IMR-90 (cell line): ENCODE results near the gene CTRB2. TPM values are rescaled to one million over a fixed set of nuclear protein-coding genes. Genes with fewer than 3 reads are reported as not detected.
"Not testable (repeated sequence)": the region's sequence is repeated elsewhere in the genome, so short reads cannot be mapped to it uniquely, and the experiment has no call there.

Experiments
- ATAC-seq: fragments of 200-7000 bp; cut with Tn5 transposase; 2 replicates; pipeline ENCODE4 v1.9.1; 2020; ENCODE audit warnings: low read depth, mild to moderate bottlenecking, moderate library complexity
- BruUV-seq: library from RNA; stranded (reverse); fragments of 400-500 nt; replicated peaks from 2 replicates; lab custom pipeline; 2021; lab: Mats Ljungman, UMichigan
- CTCF ChIA-PET: fragments of 300-600 bp; formaldehyde crosslinking; extraction: SDS; loops from one replicate; lab custom pipeline; 2021; ENCODE audit warnings: antibody characterized with exemption; lab: Yijun Ruan, JAX
- POLR2A ChIA-PET: fragments of 300-600 bp; sonication (Branson Sonifier 250); formaldehyde crosslinking; loops from one replicate; lab custom pipeline; 2022; ENCODE audit warnings: antibody characterized with exemption; ENCODE audit not compliant: unreplicated experiment; lab: Charles Lee
- DNase-seq: peaks from one replicate; pipeline ENCODE4 v3.0.0; 2013
- H2AFZ ChIP-seq: replicated peaks from 2 replicates; pipeline ENCODE3; 2013; ENCODE audit warnings: low read length, mild to moderate bottlenecking; ENCODE audit not compliant: poor library complexity
- H2AK5ac ChIP-seq: 2 replicates; pipeline ENCODE4 v1.6.1; 2013; ENCODE audit warnings: low read depth, low read length, inconsistent platforms
- H2AK9ac ChIP-seq: replicated peaks from 2 replicates; pipeline ENCODE3; 2013; ENCODE audit warnings: mild to moderate bottlenecking, low read depth, low read length, moderate library complexity; ENCODE audit not compliant: poor library complexity
- H2BK120ac ChIP-seq: 2 replicates; pipeline ENCODE4 v1.6.1; 2013; ENCODE audit warnings: low read depth, low read length, inconsistent platforms
- H2BK15ac ChIP-seq: 3 replicates; pipeline ENCODE4 v1.6.1; 2013; ENCODE audit warnings: low read depth, low read length, inconsistent platforms
- H2BK20ac ChIP-seq: 2 replicates; pipeline ENCODE4 v1.6.1; 2013; ENCODE audit warnings: low read depth, mild to moderate bottlenecking, inconsistent platforms, low read length, moderate library complexity
- H2BK5ac ChIP-seq: 2 replicates; pipeline ENCODE4 v1.6.1; 2013; ENCODE audit warnings: mild to moderate bottlenecking, low read depth, low read length, inconsistent platforms; ENCODE audit not compliant: poor library complexity, severe bottlenecking
- H3K14ac ChIP-seq: replicated peaks from 2 replicates; pipeline ENCODE4 v1.6.1; 2013; ENCODE audit warnings: low read depth, low read length, inconsistent platforms
- H3K18ac ChIP-seq: 2 replicates; pipeline ENCODE4 v1.6.1; 2013; ENCODE audit warnings: low read depth, low read length, control low read depth
- H3K23ac ChIP-seq: 2 replicates; pipeline ENCODE4 v1.6.1; 2013; ENCODE audit warnings: low read depth, low read length, inconsistent platforms
- H3K27ac ChIP-seq: 2 replicates; pipeline ENCODE4 v1.5.1; 2013; ENCODE audit warnings: mild to moderate bottlenecking, control low read depth, low read length; ENCODE audit not compliant: insufficient read depth
- H3K27me3 ChIP-seq: 2 replicates; pipeline ENCODE4 v1.6.1; 2013; ENCODE audit warnings: low read length; ENCODE audit not compliant: control insufficient read depth, insufficient read depth
- H3K36me3 ChIP-seq: 2 replicates; pipeline ENCODE4 v1.6.1; 2013; ENCODE audit warnings: low read length, mixed read lengths; ENCODE audit not compliant: control insufficient read depth, insufficient read depth
- H3K4ac ChIP-seq: 2 replicates; pipeline ENCODE4 v1.6.1; 2013; ENCODE audit warnings: low read depth, low read length, inconsistent platforms
- H3K4me1 ChIP-seq: 2 replicates; pipeline ENCODE4 v1.6.1; 2013; ENCODE audit warnings: low read length, mixed read lengths; ENCODE audit not compliant: control insufficient read depth, insufficient read depth
- H3K4me2 ChIP-seq: 2 replicates; pipeline ENCODE4 v1.6.1; 2013; ENCODE audit warnings: low read depth, mild to moderate bottlenecking, control low read depth, low read length, moderate library complexity
- H3K4me3 ChIP-seq: 2 replicates; pipeline ENCODE4 v1.5.1; 2013; ENCODE audit warnings: low read depth, mild to moderate bottlenecking, control low read depth, low read length, moderate library complexity; ENCODE audit not compliant: insufficient read depth
- H3K56ac ChIP-seq: 2 replicates; pipeline ENCODE4 v1.6.1; 2013; ENCODE audit warnings: low read length, inconsistent platforms; ENCODE audit not compliant: insufficient read depth; ENCODE audit errors: extremely low read depth
- H3K79me1 ChIP-seq, 2 experiments: 2 replicates each; pipeline ENCODE4 v1.6.1; 2013; ENCODE audit warnings: low read length in 2 of 2, inconsistent platforms in 1 of 2, low read depth in 1 of 2
- H3K9ac ChIP-seq: 2 replicates; pipeline ENCODE4 v1.6.1; 2013; ENCODE audit warnings: low read depth, low read length, control low read depth
- H3K9me1 ChIP-seq: 2 replicates; pipeline ENCODE4 v1.6.1; 2013; ENCODE audit warnings: low read length, inconsistent platforms; ENCODE audit not compliant: insufficient read depth
- H3K9me3 ChIP-seq: 2 replicates; pipeline ENCODE4 v1.6.1; 2013; ENCODE audit warnings: low read length; ENCODE audit not compliant: control insufficient read depth, insufficient read depth
- H4K20me1 ChIP-seq: 2 replicates; pipeline ENCODE4 v1.6.1; 2013; ENCODE audit warnings: low read length, inconsistent platforms; ENCODE audit not compliant: insufficient read depth
- H4K5ac ChIP-seq: 2 replicates; pipeline ENCODE4 v1.6.1; 2013; ENCODE audit warnings: mild to moderate bottlenecking, low read depth, low read length, control low read depth
- H4K8ac ChIP-seq, 2 experiments: 2 replicates each; pipeline ENCODE4 v1.6.1; 2013; ENCODE audit warnings: low read depth in 2 of 2, low read length in 2 of 2, control low read depth in 1 of 2, inconsistent platforms in 1 of 2
- H4K91ac ChIP-seq: 2 replicates; pipeline ENCODE4 v1.6.1; 2013; ENCODE audit warnings: low read depth, low read length, inconsistent platforms; ENCODE audit not compliant: insufficient read depth
- MAFK ChIP-seq: IDR thresholded peaks from 2 replicates; pipeline ENCODE4 v1.6.1; 2012; ENCODE audit warnings: low read depth, low read length, improper control_type of control experiment
- MAZ ChIP-seq: IDR thresholded peaks from 2 replicates; pipeline ENCODE4 v1.6.1; 2012; ENCODE audit warnings: low read depth, mild to moderate bottlenecking, low read length, improper control_type of control experiment, moderate library complexity, borderline replicate concordance
- MXI1 ChIP-seq: IDR thresholded peaks from 2 replicates; pipeline ENCODE4 v1.6.1; 2012; ENCODE audit warnings: low read depth, mild to moderate bottlenecking, low read length, moderate library complexity, borderline replicate concordance
- RAD21 ChIP-seq: IDR thresholded peaks from 2 replicates; pipeline ENCODE4 v1.6.1; 2012; ENCODE audit warnings: low read length, improper control_type of control experiment
- WGBS, 2 experiments: methylation state at CpG; one replicate each; pipeline versions ENCODE4 v1.1.5 to v1.1.7; 2013; ENCODE audit warnings: missing lambda C conversion rate in 2 of 2; ENCODE audit not compliant: insufficient read length in 1 of 2; ENCODE audit errors: extremely low coverage in 2 of 2; 5-methylcytosine and 5-hydroxymethylcytosine counted together
- dilution Hi-C: fragments of 300-500 bp; cut with HindIII; formaldehyde crosslinking; loops from one replicate; pipeline ENCODE4 v1.14.3; 2018; ENCODE audit warnings: low sequenced_read_pairs; ENCODE audit not compliant: unreplicated experiment
- in situ Hi-C: fragments of 300-500 bp; cut with MboI; formaldehyde crosslinking; loops from 3 replicates; pipeline ENCODE4 v1.14.3; 2019; ENCODE audit warnings: low sequenced_read_pairs, inconsistent platforms, mixed read lengths
- intact Hi-C: fragments of 100-400 bp; cut with micrococcal nuclease; formaldehyde crosslinking; loops from 2 replicates; pipeline ENCODE4 v1.10.0; 2022
- polyA plus RNA-seq, 3 experiments: library from polyadenylated mRNA; depleted of rRNA; stranded (reverse); fragments of >200 nt; gene quantifications; 2 replicates each; pipeline ENCODE4 v1.2.3, GENCODE V29; 2012; ENCODE audit warnings: low replicate concordance in 1 of 3
- total RNA-seq: library from RNA; depleted of rRNA; stranded (reverse); fragments of >200 nt; gene quantifications from 2 replicates; pipeline ENCODE4 v1.2.3, GENCODE V29; 2012
- TF ChIP-seq, protein P1 (sequence below): fragments of 150-350 bp; IDR thresholded peaks from 2 replicates; pipeline ENCODE4 v1.6.1; 2016; ENCODE audit warnings: low read depth, mild to moderate bottlenecking, low read length, moderate library complexity, borderline replicate concordance

Gene CTRB2
- total and polyA plus RNA-seq, 2 of the 4 experiments (the other 2 are of a cell fraction): not detected

DNA sequence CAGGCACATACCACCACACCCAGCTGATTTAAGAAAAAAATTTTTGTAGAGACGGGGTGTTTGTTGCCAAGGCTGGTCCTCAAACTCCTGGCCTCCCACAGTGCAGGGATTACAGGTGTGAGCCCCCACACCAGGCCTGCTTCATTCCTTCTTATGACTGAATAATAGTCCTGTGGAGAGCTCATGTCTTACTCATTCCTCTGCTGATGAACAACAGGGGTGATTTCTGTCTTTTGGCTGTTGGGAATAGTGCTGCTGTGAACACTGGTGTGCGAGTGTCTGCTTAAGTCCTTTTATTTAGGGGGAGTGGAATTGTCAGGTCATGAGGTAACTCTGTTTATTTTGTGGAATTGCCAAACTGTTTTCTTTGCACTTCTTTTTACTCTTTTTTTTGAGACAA is 9.2 kb upstream of the CTRB2 start:
- Histone ChIP-seq H3K9me1 (no peaks in the 10 kb centered on the region), H2BK15ac (no peak overlapping the region), H3K9me3 (no peaks in the 10 kb centered on the region), H2BK120ac (no peak overlapping the region), H3K4me2 (no peak overlapping the region), H3K14ac (no peak overlapping the region), H4K5ac (no peak overlapping the region), H3K4me3 (no peak overlapping the region), H2AK9ac (no peak overlapping the region), H3K9ac (no peak overlapping the region), H3K79me1 (no peaks in the 10 kb centered on the region), H2AFZ (no peak overlapping the region), H3K56ac (no peak overlapping the region), H3K4ac (no peak overlapping the region), H4K20me1 (no peaks in the 10 kb centered on the region), H2AK5ac (no peak overlapping the region), H4K91ac (no peak overlapping the region), H2BK20ac (no peak overlapping the region), H3K27ac (no peak overlapping the region), H3K18ac (no peak overlapping the region), H3K36me3 (no peaks in the 10 kb centered on the region), H3K4me1 (no peaks in the 10 kb centered on the region), H3K23ac (no peak overlapping the region), H4K8ac (no peak overlapping the region), H3K27me3 (0 out of 2 replicates have a peak, but pooled peaks cover 5% of the 10 kb centered on the region), H2BK5ac (no peak overlapping the region)
- in situ Hi-C loops (loop anchor here (25.0 kb wide), 2 partner anchors 371 to 546 kb away; no protein-coding TSS in a partner anchor), dilution Hi-C loops (no loop called here), intact Hi-C loops (no loop called here)
- DNase-seq (no peak), ATAC-seq (no peak)
- WGBS, 2 experiments: 100% methylated on average over 1 of the region's 2 CpGs; no CpG with 5 or more reads in 1 of the 2 experiments
- BruUV-seq: no TSS peak
- TF ChIP-seq, protein P1, sequence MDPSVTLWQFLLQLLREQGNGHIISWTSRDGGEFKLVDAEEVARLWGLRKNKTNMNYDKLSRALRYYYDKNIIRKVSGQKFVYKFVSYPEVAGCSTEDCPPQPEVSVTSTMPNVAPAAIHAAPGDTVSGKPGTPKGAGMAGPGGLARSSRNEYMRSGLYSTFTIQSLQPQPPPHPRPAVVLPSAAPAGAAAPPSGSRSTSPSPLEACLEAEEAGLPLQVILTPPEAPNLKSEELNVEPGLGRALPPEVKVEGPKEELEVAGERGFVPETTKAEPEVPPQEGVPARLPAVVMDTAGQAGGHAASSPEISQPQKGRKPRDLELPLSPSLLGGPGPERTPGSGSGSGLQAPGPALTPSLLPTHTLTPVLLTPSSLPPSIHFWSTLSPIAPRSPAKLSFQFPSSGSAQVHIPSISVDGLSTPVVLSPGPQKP: no peak
- TF ChIP-seq MAZ (no peak), MXI1 (no peak), MAFK (no peak), RAD21 (no peak)
- CTCF ChIA-PET: no interaction called here
- POLR2A ChIA-PET: interaction anchor here (0.5 kb wide), 1 partner anchor 87 kb away, joined by 5 read pairs; no protein-coding TSS in a partner anchor

- H2AFZ ChIP-seq, H2BK120ac ChIP-seq, H3K9ac ChIP-seq, H3K18ac ChIP-seq, H2AK9ac ChIP-seq, BruUV-seq, dilution Hi-C loops, H3K4me1 ChIP-seq, H2BK5ac ChIP-seq, H3K56ac ChIP-seq, H4K20me1 ChIP-seq, H3K36me3 ChIP-seq, H3K4ac ChIP-seq, intact Hi-C loops, H3K27ac ChIP-seq, H3K14ac ChIP-seq, ATAC-seq, H4K5ac ChIP-seq, H2BK20ac ChIP-seq, H4K91ac ChIP-seq, H3K4me2 ChIP-seq, H2BK15ac ChIP-seq, H3K4me3 ChIP-seq, H3K23ac ChIP-seq, H3K27me3 ChIP-seq, H2AK5ac ChIP-seq, CTCF ChIA-PET, H3K79me1 ChIP-seq, DNase-seq, H3K9me3 ChIP-seq, H3K9me1 ChIP-seq, POLR2A ChIA-PET, H4K8ac ChIP-seq: not testable (repeated sequence)
- whole genome bisulfite sequencing, 2 experiments: no CpG with 5 or more reads among the region's 10 CpGs
- in situ Hi-C loops: loop anchor here (25.0 kb wide), 2 partner anchors 376 to 551 kb away; no protein-coding TSS in a partner anchor
Observed at GRCh38 chr16:75211286-75211685, 4.3 kb upstream of the CTRB2 start.
